HFF-Myc (cell line): ENCODE data around the gene CDKAL1.
"Not testable (repeated sequence)": the region's sequence is repeated elsewhere in the genome, so short reads cannot be mapped to it uniquely, and the experiment has no call there.

ENCODE experiments used
- DNase-seq: peaks from one replicate; pipeline ENCODE4 v3.0.0-alpha.2; 2011; ENCODE audit warnings: low read depth; ENCODE audit errors: extremely low read depth
- H3K4me3 ChIP-seq: replicated peaks from 2 replicates; pipeline ENCODE4 v1.5.1; 2011; ENCODE audit warnings: low read depth, mild to moderate bottlenecking, control low read depth, low read length
- CTCF ChIP-seq: IDR thresholded peaks from 2 replicates; pipeline ENCODE4 v1.5.1; 2012; ENCODE audit warnings: mild to moderate bottlenecking, low read depth, low read length, control low read depth; ENCODE audit errors: missing control alignments

CDKAL1 gene

GRCh38 chr6:20719980-20720379, 185.7 kb downstream of the CDKAL1 start:
- TF ChIP-seq CTCF, result no peak
- no peak for DNase-seq

GRCh38 chr6:20721121-20721520, 186.9 kb downstream of the CDKAL1 start:
- not testable (repeated sequence) for DNase-seq

More at GRCh38 chr6:20719980-20720379, 185.7 kb downstream of the CDKAL1 start:
- no peak overlapping the region for H3K4me3 ChIP-seq

GRCh38 chr6:20722455-20722854, 188.2 kb downstream of the CDKAL1 start:
- no peak overlapping the region for H3K4me3 ChIP-seq
- no peak for TF ChIP-seq CTCF
- DNase-seq, result no peak

More at GRCh38 chr6:20721121-20721520, 186.9 kb downstream of the CDKAL1 start:
- not testable (repeated sequence) for H3K4me3 ChIP-seq

DNA sequence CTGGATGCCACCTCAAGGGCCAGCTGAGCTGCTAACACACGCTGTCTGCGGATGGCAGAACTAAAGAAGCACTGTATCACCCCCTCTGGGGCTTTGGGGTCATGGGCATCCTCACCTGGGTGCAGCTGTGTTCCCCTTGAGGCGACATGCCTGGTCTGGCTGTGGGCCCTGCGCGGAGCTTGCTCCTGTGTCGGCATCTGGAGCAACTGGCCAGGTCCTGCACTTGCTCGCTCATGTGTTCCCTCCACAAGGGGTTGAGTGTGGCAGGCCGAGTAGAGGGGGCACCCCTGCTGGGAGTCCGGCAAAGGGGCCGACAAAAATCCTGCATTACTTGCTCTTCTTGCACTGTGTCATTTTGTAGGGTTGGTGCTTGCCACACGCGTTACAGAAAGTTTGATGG, 189.0 kb downstream of the CDKAL1 start:
- TF ChIP-seq CTCF, result no peak
- H3K4me3 ChIP-seq, result no peak overlapping the region
- DNase-seq, result no peak

DNA sequence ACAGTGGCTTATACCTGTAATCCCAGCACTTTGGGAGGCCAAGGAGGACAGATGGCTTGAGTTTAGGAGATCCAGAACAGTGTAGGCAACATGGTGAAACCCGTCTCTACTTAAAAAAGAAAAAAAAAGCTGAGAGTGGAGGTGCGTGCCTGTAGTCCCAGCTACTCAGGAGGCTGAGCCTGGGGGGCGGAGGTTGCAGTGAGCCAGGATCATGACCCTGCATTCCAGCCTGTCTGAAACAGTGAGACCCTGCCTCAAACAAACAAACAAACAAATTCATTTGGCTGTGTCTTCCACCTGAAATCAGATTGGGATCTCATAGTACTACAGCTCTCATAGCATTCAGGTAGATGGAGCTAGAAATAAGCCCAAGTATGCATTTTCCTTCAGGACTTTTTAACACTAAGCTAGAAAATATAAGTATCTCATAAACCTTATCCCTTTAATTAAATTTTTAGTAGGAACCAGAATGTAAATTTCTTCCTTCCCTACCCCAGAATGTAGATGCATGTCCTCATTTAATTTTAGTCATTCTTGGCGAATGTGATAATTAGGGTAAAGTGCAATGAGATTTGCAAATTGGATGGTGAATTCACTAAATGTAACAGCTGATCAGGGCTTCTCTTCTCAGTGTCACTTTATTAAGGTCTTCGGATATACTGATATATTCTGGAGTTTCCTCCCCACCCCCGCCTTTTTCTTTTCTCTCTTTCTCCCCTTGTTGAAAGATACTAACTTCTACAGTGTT, 190.4 kb downstream of the CDKAL1 start:
- no peak overlapping the region for H3K4me3 ChIP-seq
- no peak for DNase-seq
- TF ChIP-seq CTCF, result no peak

GRCh38 chr6:20725235-20725634, 191.0 kb downstream of the CDKAL1 start:
- H3K4me3 ChIP-seq, DNase-seq: not testable (repeated sequence)

- DNase-seq, result no peak
- no peak for TF ChIP-seq CTCF
These were observed 194.8 kb downstream of the CDKAL1 start for GRCh38 chr6:20729086-20729485.

DNA sequence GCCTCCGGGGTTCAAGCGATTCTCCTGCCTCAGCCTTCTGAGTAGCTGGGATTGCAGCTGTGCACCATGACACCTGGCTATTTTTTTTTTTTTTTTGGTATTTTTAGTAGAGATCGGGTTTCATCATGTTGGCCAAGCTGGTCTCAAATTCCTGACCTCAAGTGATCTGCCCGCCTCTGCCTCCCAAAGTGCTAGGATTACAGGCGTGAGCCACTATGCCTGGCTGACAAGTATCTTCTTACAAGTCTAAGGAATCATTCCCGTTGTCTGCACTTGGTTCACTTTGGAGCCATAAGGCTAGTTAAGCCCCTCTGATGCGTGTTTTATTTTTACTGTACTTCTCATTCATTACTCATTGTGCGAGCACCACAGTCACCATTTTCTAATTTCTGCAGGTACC, 198.1 kb downstream of the CDKAL1 start:
- H3K4me3 ChIP-seq, DNase-seq: not testable (repeated sequence)

More at GRCh38 chr6:20729086-20729485, 194.8 kb downstream of the CDKAL1 start:
- H3K4me3 ChIP-seq, result no peak overlapping the region
